ENCODE data around the gene SIRPA. TPM values are rescaled to one million over a fixed set of nuclear protein-coding genes. Genes with fewer than 3 reads are reported as not detected.
"Not testable (repeated sequence)": the region's sequence is repeated elsewhere in the genome, so short reads cannot be mapped to it uniquely, and the experiment has no call there.

Gene SIRPA
- total RNA-seq, 1 experiment from 2014 or later = 6.7 TPM

DNA sequence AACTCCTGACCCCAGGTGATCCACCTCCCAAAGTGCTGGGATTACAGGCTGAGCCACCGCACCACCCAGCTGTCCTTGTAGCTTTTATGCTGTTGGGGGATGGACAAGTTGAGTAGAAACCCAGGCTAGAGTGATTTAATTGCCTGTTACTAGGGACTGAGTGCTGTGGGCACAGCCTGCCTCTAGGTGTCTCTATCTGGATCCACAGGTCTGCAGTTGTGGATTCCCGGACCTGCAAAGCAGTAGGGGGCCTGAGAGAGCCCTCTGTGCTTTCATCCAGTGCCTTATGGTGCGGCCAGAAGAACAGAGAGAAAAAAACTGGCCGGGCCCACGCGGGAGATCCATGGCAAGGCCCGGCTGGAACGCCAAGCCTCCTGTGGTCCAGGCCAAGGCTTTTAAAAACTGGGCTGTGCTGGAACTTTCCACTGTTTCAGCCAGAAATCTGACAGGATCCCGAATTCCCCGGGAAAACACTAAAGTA lies 5.2 kb downstream of the SIRPA start:
- Histone ChIP-seq H3K36me3 (replicated peaks; ENCODE audit: control insufficient read depth, insufficient read depth, low read length) (no peaks in the 10 kb centered on the region), H3K4me3 (ENCODE audit: insufficient read depth, low read depth, low read length) (no peak overlapping the region), H3K27me3 (ENCODE audit: control insufficient read depth, insufficient read depth, low read length) (peaks cover 12% of the 10 kb centered on the region)
- DNase-seq = peak; percentile 93

GRCh38 chr20:1901704-1902103 lies 6.5 kb downstream of the SIRPA start:
- Histone ChIP-seq H3K4me3 (ENCODE audit: insufficient read depth, low read depth, low read length) (no peak overlapping the region), H3K27me3 (ENCODE audit: control insufficient read depth, insufficient read depth, low read length) (peaks cover 2% of the 10 kb centered on the region; the same call in 1 of the 2 replicates), H3K36me3 (replicated peaks; ENCODE audit: control insufficient read depth, insufficient read depth, low read length) (no peaks in the 10 kb centered on the region)
- DNase-seq = no peak

DNA sequence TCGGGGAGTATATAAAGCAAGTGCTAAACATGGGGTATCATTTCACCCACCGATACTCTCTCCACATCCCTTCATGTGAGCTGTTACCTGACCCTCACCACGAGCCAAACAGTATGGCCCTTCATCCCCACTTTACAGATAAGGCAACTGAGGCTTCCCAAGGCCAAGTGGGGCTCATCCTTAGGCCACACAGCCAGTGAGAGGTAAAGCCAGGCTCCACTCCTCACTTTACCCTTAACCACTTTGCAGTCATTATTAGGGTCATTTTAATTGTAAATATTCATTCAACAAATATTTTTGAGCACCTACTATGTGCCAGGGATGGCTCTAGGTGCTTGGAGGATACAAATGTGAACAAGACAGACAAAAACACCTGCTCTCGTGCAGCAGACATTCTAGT lies 7.0 kb downstream of the SIRPA start:
- H3K27me3 ChIP-seq (ENCODE audit: control insufficient read depth, insufficient read depth, low read length) = no peaks in the 10 kb centered on the region
- H3K36me3 ChIP-seq (replicated peaks; ENCODE audit: control insufficient read depth, insufficient read depth, low read length) = no peaks in the 10 kb centered on the region
- no peak for DNase-seq
- no peak overlapping the region for H3K4me3 ChIP-seq (ENCODE audit: insufficient read depth, low read depth, low read length)

DNA sequence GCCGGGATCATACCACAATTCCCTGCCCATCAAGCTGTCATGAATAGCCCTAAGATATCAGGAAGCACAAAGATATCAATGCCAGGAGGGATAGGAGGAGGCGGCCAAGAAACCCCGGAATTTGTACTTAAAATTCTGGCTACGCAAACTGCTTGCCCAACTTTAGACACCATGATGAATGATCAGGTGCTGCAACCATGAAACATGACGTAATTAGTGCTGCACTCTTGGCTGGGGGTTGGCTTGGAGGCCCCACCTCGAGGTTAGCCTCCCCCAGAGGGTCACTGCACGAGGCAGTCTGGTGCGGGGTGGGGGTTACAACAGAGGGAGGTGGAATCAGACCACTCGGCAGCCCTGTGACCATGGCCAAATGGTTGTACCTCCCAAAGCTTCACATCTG lies 8.9 kb downstream of the SIRPA start:
- no peaks in the 10 kb centered on the region for H3K27me3 ChIP-seq (ENCODE audit: control insufficient read depth, insufficient read depth, low read length)
- no peak overlapping the region for H3K4me3 ChIP-seq (ENCODE audit: insufficient read depth, low read depth, low read length)
- DNase-seq = no peak
- H3K36me3 ChIP-seq (replicated peaks; ENCODE audit: control insufficient read depth, insufficient read depth, low read length) = no peaks in the 10 kb centered on the region

GRCh38 chr20:1905009-1905408 lies 9.8 kb downstream of the SIRPA start:
- no peak for DNase-seq
- Histone ChIP-seq H3K27me3 (ENCODE audit: control insufficient read depth, insufficient read depth, low read length) (no peaks in the 10 kb centered on the region), H3K36me3 (replicated peaks; ENCODE audit: control insufficient read depth, insufficient read depth, low read length) (no peaks in the 10 kb centered on the region), H3K4me3 (ENCODE audit: insufficient read depth, low read depth, low read length) (no peak overlapping the region)

GRCh38 chr20:1905693-1906092 lies 10.5 kb downstream of the SIRPA start:
- no peaks in the 10 kb centered on the region for H3K27me3 ChIP-seq (ENCODE audit: control insufficient read depth, insufficient read depth, low read length)
- H3K4me3 ChIP-seq (ENCODE audit: insufficient read depth, low read depth, low read length) = no peak overlapping the region
- H3K36me3 ChIP-seq (replicated peaks; ENCODE audit: control insufficient read depth, insufficient read depth, low read length) = no peaks in the 10 kb centered on the region
- DNase-seq = no peak

- Histone ChIP-seq H3K36me3 (replicated peaks; ENCODE audit: control insufficient read depth, insufficient read depth, low read length) (no peaks in the 10 kb centered on the region), H3K4me3 (ENCODE audit: insufficient read depth, low read depth, low read length) (no peak overlapping the region), H3K27me3 (ENCODE audit: control insufficient read depth, insufficient read depth, low read length) (no peaks in the 10 kb centered on the region)
- no peak for DNase-seq
Measured at GRCh38 chr20:1906361-1907051, 11.3 kb downstream of the SIRPA start.

DNA sequence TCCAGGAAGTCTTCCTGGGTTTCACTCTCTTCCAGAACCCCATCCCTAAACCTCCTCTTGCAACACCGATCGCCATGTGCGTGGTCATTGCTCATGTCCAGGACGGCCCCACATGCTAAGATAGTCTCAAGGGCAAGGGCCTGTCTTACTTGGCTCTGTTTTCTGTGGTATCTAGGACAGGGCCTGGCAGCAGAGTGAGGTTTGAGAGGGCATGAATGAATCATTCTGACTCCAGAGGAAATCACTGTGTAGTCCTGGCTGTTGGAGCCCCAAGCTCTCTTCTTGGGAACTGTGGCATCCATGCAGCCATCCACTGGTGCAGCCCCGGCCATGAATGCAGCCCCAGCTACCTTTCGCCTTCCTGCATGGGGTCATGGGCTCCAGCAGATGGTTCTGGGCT lies 12.4 kb downstream of the SIRPA start:
- Histone ChIP-seq H3K27me3 (ENCODE audit: control insufficient read depth, insufficient read depth, low read length) (no peaks in the 10 kb centered on the region), H3K36me3 (replicated peaks; ENCODE audit: control insufficient read depth, insufficient read depth, low read length) (no peaks in the 10 kb centered on the region), H3K4me3 (ENCODE audit: insufficient read depth, low read depth, low read length) (no peak overlapping the region)
- no peak for DNase-seq

DNA sequence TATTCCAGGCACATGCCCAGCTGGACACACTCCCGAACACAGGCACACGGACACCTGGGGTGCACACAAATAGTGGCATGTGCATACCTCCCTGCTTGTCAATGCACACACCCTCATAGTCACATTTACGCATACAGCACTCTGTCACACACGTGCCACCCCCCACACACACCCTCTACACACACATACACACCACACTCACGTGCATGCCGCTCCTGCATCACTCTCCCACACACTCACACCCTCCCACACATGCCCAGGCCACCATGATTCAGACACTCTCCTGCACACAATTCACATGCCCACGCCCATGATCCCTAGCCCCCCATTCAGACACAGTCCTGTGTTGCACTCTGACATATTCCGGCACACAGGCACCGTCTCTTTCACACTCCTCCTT lies 13.0 kb downstream of the SIRPA start:
- no peaks in the 10 kb centered on the region for H3K36me3 ChIP-seq (replicated peaks; ENCODE audit: control insufficient read depth, insufficient read depth, low read length)
- no peak for DNase-seq
- H3K4me3 ChIP-seq (ENCODE audit: insufficient read depth, low read depth, low read length) = no peak overlapping the region
- no peaks in the 10 kb centered on the region for H3K27me3 ChIP-seq (ENCODE audit: control insufficient read depth, insufficient read depth, low read length)

- no peak for DNase-seq
- Histone ChIP-seq H3K27me3 (ENCODE audit: control insufficient read depth, insufficient read depth, low read length) (no peaks in the 10 kb centered on the region), H3K36me3 (replicated peaks; ENCODE audit: control insufficient read depth, insufficient read depth, low read length) (no peaks in the 10 kb centered on the region)
Measured at GRCh38 chr20:1909097-1909496, 13.9 kb downstream of the SIRPA start.

GRCh38 chr20:1911536-1911935 lies 16.3 kb downstream of the SIRPA start:
- no peak overlapping the region for H3K4me3 ChIP-seq (ENCODE audit: insufficient read depth, low read depth, low read length)

More at GRCh38 chr20:1909097-1909496, 13.9 kb downstream of the SIRPA start:
- no peak overlapping the region for H3K4me3 ChIP-seq (ENCODE audit: insufficient read depth, low read depth, low read length)

GRCh38 chr20:1912053-1912452 lies 16.8 kb downstream of the SIRPA start:
- Histone ChIP-seq H3K36me3 (replicated peaks; ENCODE audit: control insufficient read depth, insufficient read depth, low read length) (no peaks in the 10 kb centered on the region), H3K4me3 (ENCODE audit: insufficient read depth, low read depth, low read length) (no peak overlapping the region), H3K27me3 (ENCODE audit: control insufficient read depth, insufficient read depth, low read length) (no peaks in the 10 kb centered on the region)
- no peak for DNase-seq

More at GRCh38 chr20:1911536-1911935, 16.3 kb downstream of the SIRPA start:
- Histone ChIP-seq H3K36me3 (replicated peaks; ENCODE audit: control insufficient read depth, insufficient read depth, low read length) (no peaks in the 10 kb centered on the region), H3K27me3 (ENCODE audit: control insufficient read depth, insufficient read depth, low read length) (no peaks in the 10 kb centered on the region)
- DNase-seq = no peak

DNA sequence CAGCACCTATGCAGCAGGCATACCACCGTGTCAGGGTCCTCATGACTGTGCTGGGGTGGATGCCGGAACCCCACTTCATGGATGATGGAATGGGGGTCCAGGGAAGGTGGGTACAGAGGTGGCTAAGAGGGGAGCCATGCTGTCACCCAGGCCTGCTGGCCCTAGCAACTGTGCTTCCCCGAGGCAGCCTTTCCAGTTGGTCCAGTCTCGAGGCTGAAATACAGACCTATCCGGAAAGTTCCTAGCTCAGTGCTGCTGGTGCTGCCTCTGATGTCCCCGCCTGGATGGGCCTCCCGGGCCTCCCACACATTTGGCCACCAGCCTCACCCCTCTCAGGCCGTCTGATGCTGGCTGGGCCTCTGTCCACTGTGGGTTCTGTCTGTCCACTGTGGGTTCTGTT lies 17.4 kb downstream of the SIRPA start:
- Histone ChIP-seq H3K36me3 (replicated peaks; ENCODE audit: control insufficient read depth, insufficient read depth, low read length) (no peaks in the 10 kb centered on the region), H3K4me3 (ENCODE audit: insufficient read depth, low read depth, low read length) (no peak overlapping the region), H3K27me3 (ENCODE audit: control insufficient read depth, insufficient read depth, low read length) (no peaks in the 10 kb centered on the region)
- DNase-seq = no peak

DNA sequence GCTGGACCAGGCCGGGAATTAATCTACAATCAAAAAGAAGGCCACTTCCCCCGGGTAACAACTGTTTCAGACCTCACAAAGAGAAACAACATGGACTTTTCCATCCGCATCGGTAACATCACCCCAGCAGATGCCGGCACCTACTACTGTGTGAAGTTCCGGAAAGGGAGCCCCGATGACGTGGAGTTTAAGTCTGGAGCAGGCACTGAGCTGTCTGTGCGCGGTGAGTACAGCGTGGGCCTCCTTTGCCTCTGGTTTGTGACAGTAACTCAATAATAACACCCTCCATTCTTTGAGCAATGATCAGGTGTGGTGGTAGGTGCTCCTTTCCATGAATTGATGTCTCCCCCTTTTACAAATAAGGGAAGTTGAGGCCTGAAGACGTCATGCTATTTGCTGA lies 20.0 kb downstream of the SIRPA start:
- DNase-seq; H3K36me3 ChIP-seq (replicated peaks; ENCODE audit: control insufficient read depth, insufficient read depth, low read length); H3K4me3 ChIP-seq (ENCODE audit: insufficient read depth, low read depth, low read length); H3K27me3 ChIP-seq (ENCODE audit: control insufficient read depth, insufficient read depth, low read length): not testable (repeated sequence)

GRCh38 chr20:1915725-1916124 lies 20.5 kb downstream of the SIRPA start:
- Histone ChIP-seq H3K4me3 (ENCODE audit: insufficient read depth, low read depth, low read length) (no peak overlapping the region), H3K36me3 (replicated peaks; ENCODE audit: control insufficient read depth, insufficient read depth, low read length) (no peaks in the 10 kb centered on the region), H3K27me3 (ENCODE audit: control insufficient read depth, insufficient read depth, low read length) (no peaks in the 10 kb centered on the region)
- no peak for DNase-seq

- H3K36me3 ChIP-seq (replicated peaks; ENCODE audit: control insufficient read depth, insufficient read depth, low read length) = no peaks in the 10 kb centered on the region
- H3K27me3 ChIP-seq (ENCODE audit: control insufficient read depth, insufficient read depth, low read length) = no peaks in the 10 kb centered on the region
- no peak for DNase-seq
- no peak overlapping the region for H3K4me3 ChIP-seq (ENCODE audit: insufficient read depth, low read depth, low read length)
Measured at GRCh38 chr20:1917786-1918185, 22.6 kb downstream of the SIRPA start.

Data from H7 (cell line).